ENCODE results near the gene TPT1. TPM values are rescaled to one million over a fixed set of nuclear protein-coding genes. Genes with fewer than 3 reads are reported as not detected.

TPT1 gene
- total and polyA plus RNA-seq, 2 of the 13 experiments (the other 11 are each of a cell fraction or from before 2014, with no cell fraction given): 2,953 to 3,594 TPM

DNA sequence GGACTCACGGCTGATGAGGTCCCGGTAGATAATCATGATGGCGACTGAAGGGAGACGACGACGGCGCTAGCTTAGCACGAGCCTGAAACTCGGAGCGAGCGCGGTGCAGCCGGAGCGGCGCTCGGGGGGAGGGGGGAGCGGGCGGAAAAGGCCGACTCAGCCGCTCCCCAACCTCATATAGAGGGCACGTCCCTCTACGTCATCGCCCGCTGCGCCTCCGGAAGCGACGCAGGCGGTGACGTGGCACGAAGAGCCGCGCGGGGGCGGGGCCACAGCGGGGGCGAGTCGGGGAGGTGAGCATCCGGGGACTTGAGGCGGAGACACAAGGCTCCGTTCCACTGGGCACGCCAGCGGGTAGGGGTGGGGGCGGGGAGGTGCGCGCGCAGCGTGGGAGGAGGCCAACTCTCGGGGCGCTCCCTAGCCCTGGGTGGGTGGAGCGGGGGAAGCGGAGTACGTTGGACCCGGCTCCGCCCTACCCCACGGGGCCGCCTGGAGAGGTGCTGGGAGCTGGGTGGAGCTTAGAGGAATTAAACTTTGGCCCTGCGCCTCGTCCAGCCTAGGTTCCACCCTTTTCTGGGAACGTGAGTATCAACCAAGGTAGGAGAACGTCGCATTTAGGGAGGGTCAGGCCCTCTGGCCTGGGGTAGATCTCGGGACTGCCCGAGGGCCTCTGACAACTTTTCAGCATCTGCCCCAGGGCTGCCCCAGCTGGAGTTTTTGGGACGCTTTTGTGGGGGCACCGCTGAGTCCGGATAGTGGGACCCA, at the start of gene TPT1 (continued):
- TF ChIP-seq, protein P1, sequence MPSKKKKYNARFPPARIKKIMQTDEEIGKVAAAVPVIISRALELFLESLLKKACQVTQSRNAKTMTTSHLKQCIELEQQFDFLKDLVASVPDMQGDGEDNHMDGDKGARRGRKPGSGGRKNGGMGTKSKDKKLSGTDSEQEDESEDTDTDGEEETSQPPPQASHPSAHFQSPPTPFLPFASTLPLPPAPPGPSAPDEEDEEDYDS (CRISPR knock-in tag; IDR thresholded peaks at IDR 0.05): peak; percentile 99
- TF ChIP-seq HHEX (CRISPR knock-in tag; IDR thresholded peaks at IDR 0.05) (no peak), POLR2G (IDR thresholded peaks at IDR 0.05; ENCODE audit: low read depth, low read length) (peak; percentile 97), NFYB (CRISPR knock-in tag; IDR thresholded peaks at IDR 0.05) (peak; percentile 63; the same call in 1 of the 2 replicates), MAFF (IDR thresholded peaks at IDR 0.05; ENCODE audit: low read depth, low read length) (peak; percentile 69; the same call in 1 of the 2 replicates), TMF1 (CRISPR knock-in tag; IDR thresholded peaks at IDR 0.05; ENCODE audit: low read depth) (peak; percentile 52; the same call in 1 of the 2 replicates), NCOR1 (IDR thresholded peaks at IDR 0.05; ENCODE audit: borderline replicate concordance, low read length) (peak; percentile 31; the same call in 1 of the 2 replicates), ZNF430 (CRISPR knock-in tag; IDR thresholded peaks at IDR 0.05) (peak; percentile 55; the same call in 1 of the 2 replicates), ZZZ3 (CRISPR knock-in tag; IDR thresholded peaks at IDR 0.05; ENCODE audit: borderline replicate concordance) (peak; percentile 37; the same call in 1 of the 2 replicates), ETV5 (CRISPR knock-in tag; IDR thresholded peaks at IDR 0.05; ENCODE audit: borderline replicate concordance) (peak; percentile 93), SP2 (CRISPR knock-in tag; IDR thresholded peaks at IDR 0.05) (peak; percentile 38; the same call in 1 of the 2 replicates), SAFB2 (CRISPR knock-in tag; IDR thresholded peaks at IDR 0.05; ENCODE audit: borderline replicate concordance, low read depth) (peak; percentile 89; the same call in 1 of the 2 replicates), ATRX (CRISPR knock-in tag; IDR thresholded peaks at IDR 0.05; ENCODE audit: borderline replicate concordance) (no peak), FIP1L1 (IDR thresholded peaks at IDR 0.05; ENCODE audit: borderline replicate concordance, insufficient read depth, low read depth, low read length) (0 out of 2 replicates have a peak, but pooled peaks have one; percentile 11), JUNB (CRISPR knock-in tag; IDR thresholded peaks at IDR 0.05; ENCODE audit: borderline replicate concordance) (no peak), AGO1 (IDR thresholded peaks at IDR 0.05; ENCODE audit: low read depth, low read length, poor library complexity, severe bottlenecking) (peak; percentile 34), GATA4 (IDR thresholded peaks at IDR 0.05; ENCODE audit: borderline replicate concordance, low read depth) (peak; percentile 41; the same call in 1 of the 2 replicates), ATF1 (CRISPR knock-in tag; IDR thresholded peaks at IDR 0.05) (peak; percentile 95), ZBTB20 (CRISPR knock-in tag; IDR thresholded peaks at IDR 0.05; ENCODE audit: borderline replicate concordance, low read depth) (no peak; the same call in 1 of the 2 replicates), ZNF546 (CRISPR knock-in tag; conservative IDR thresholded peaks at IDR 0.05) (no peak; the same call in 1 of the 2 replicates)
- TF ChIP-seq, protein P2, sequence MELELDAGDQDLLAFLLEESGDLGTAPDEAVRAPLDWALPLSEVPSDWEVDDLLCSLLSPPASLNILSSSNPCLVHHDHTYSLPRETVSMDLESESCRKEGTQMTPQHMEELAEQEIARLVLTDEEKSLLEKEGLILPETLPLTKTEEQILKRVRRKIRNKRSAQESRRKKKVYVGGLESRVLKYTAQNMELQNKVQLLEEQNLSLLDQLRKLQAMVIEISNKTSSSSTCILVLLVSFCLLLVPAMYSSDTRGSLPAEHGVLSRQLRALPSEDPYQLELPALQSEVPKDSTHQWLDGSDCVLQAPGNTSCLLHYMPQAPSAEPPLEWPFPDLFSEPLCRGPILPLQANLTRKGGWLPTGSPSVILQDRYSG (CRISPR knock-in tag; IDR thresholded peaks at IDR 0.05): 0 out of 2 replicates have a peak, but pooled peaks have one; percentile 62
- TF ChIP-seq, protein P3, sequence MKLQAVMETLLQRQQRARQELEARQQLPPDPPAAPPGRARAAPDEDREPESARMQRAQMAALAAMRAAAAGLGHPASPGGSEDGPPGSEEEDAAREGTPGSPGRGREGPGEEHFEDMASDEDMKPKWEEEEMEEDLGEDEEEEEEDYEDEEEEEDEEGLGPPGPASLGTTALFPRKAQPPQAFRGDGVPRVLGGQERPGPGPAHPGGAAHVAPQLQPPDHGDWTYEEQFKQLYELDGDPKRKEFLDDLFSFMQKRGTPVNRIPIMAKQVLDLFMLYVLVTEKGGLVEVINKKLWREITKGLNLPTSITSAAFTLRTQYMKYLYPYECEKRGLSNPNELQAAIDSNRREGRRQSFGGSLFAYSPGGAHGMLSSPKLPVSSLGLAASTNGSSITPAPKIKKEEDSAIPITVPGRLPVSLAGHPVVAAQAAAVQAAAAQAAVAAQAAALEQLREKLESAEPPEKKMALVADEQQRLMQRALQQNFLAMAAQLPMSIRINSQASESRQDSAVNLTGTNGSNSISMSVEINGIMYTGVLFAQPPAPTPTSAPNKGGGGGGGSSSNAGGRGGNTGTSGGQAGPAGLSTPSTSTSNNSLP (IDR thresholded peaks at IDR 0.05; ENCODE audit: low read depth, low read length): no peak
- TF ChIP-seq, protein P4, sequence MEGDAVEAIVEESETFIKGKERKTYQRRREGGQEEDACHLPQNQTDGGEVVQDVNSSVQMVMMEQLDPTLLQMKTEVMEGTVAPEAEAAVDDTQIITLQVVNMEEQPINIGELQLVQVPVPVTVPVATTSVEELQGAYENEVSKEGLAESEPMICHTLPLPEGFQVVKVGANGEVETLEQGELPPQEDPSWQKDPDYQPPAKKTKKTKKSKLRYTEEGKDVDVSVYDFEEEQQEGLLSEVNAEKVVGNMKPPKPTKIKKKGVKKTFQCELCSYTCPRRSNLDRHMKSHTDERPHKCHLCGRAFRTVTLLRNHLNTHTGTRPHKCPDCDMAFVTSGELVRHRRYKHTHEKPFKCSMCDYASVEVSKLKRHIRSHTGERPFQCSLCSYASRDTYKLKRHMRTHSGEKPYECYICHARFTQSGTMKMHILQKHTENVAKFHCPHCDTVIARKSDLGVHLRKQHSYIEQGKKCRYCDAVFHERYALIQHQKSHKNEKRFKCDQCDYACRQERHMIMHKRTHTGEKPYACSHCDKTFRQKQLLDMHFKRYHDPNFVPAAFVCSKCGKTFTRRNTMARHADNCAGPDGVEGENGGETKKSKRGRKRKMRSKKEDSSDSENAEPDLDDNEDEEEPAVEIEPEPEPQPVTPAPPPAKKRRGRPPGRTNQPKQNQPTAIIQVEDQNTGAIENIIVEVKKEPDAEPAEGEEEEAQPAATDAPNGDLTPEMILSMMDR (CRISPR knock-in tag; IDR thresholded peaks at IDR 0.05): peak; percentile 17; the same call in 1 of the 2 replicates

Data from HepG2 (cell line).